Activated CD4-positive, CD25-positive, alpha-beta regulatory T cell treated with anti-CD3 and anti-CD28 coated beads, Interleukin-2, amount 50 U/mL, for 72 hours (primary cell): ENCODE measurements around the gene PLXDC1.

ENCODE experiments used
- DNase-seq: peaks from one replicate; pipeline ENCODE4 v3.0.0; 2021

PLXDC1 gene

GRCh38 chr17:39151150-39151942 is at the start of gene PLXDC1:
Gene PLXDC1, minus strand, starts transcription at chr17:39151637. Its CDS starts 200 bp downstream, at chr17:39151437.
- DNase-seq: no peak

- no peak for DNase-seq
These were observed 49.6 kb upstream of the PLXDC1 start for GRCh38 chr17:39200957-39201510.

GRCh38 chr17:39200070-39200879 is 48.8 kb upstream of the PLXDC1 start, which contains the start of gene RPL19:
Gene RPL19, plus strand, starts transcription at chr17:39200283. Its CDS starts 62 bp downstream, at chr17:39200345.
- peak; percentile 81 for DNase-seq

GRCh38 chr17:39199820-39200069 is 48.3 kb upstream of the PLXDC1 start:
- DNase-seq: peak; percentile 79

- no peak for DNase-seq
These were observed 46.7 kb upstream of the PLXDC1 start for GRCh38 chr17:39198186-39198566.

GRCh38 chr17:39197380-39198185 is 46.1 kb upstream of the PLXDC1 start, which contains the start of gene CACNB1:
Gene CACNB1, minus strand, starts transcription at chr17:39197669. Its CDS starts 174 bp downstream, at chr17:39197495.
- DNase-seq: peak; percentile 65

GRCh38 chr17:39196808-39197291 is 45.4 kb upstream of the PLXDC1 start:
- no peak for DNase-seq

- DNase-seq: no peak
These were observed 44.9 kb upstream of the PLXDC1 start for GRCh38 chr17:39196241-39196807.

- no peak for DNase-seq
These were observed 44.2 kb upstream of the PLXDC1 start for GRCh38 chr17:39195568-39196160.

- no peak for DNase-seq
These were observed 43.6 kb upstream of the PLXDC1 start for GRCh38 chr17:39194985-39195524.

GRCh38 chr17:39194089-39194984 is 42.9 kb upstream of the PLXDC1 start:
- DNase-seq: no peak

GRCh38 chr17:39193346-39193745 is 41.9 kb upstream of the PLXDC1 start:
- DNase-seq: no peak

GRCh38 chr17:39192901-39193300 is 41.5 kb upstream of the PLXDC1 start:
- DNase-seq: no peak

GRCh38 chr17:39191750-39192510 is 40.5 kb upstream of the PLXDC1 start:
- DNase-seq: no peak

GRCh38 chr17:39187152-39187830 is 35.9 kb upstream of the PLXDC1 start:
- DNase-seq: no peak

- DNase-seq: no peak
These were observed 35.1 kb upstream of the PLXDC1 start for GRCh38 chr17:39186481-39187002.

GRCh38 chr17:39183720-39184119 is 32.3 kb upstream of the PLXDC1 start:
- no peak for DNase-seq

GRCh38 chr17:39183045-39183444 is 31.6 kb upstream of the PLXDC1 start:
- no peak for DNase-seq

- DNase-seq: no peak
These were observed 29.9 kb upstream of the PLXDC1 start for GRCh38 chr17:39181303-39181702.
